HL-60/S4 treated with retinoic acid at 250 ng/mL for 4 days and 3 days (cell line): ENCODE measurements around the gene GRB14.
"Not testable (repeated sequence)": the region's sequence is repeated elsewhere in the genome, so short reads cannot be mapped to it uniquely, and the experiment has no call there.

Experiments used
- in situ Hi-C: fragments of 300-500 bp; cut with MboI; formaldehyde crosslinking; loops from 2 replicates; pipeline ENCODE4 v1.7.0; 2022; ENCODE audit warnings: low sequenced_read_pairs

Gene GRB14

GRCh38 chr2:164504253-164504652 is 117.0 kb downstream of the GRB14 start:
- in situ Hi-C loops, result no loop called here

- in situ Hi-C loops, result no loop called here
Observed at GRCh38 chr2:164498836-164499235, 122.4 kb downstream of the GRB14 start.

- in situ Hi-C loops, result no loop called here
Observed at GRCh38 chr2:164496881-164497280, 124.4 kb downstream of the GRB14 start.

GRCh38 chr2:164496421-164496820 is 124.9 kb downstream of the GRB14 start:
- in situ Hi-C loops, result no loop called here

- in situ Hi-C loops, result no loop called here
Observed at GRCh38 chr2:164495491-164496223, 125.6 kb downstream of the GRB14 start.

- in situ Hi-C loops, result no loop called here
Observed at GRCh38 chr2:164485541-164485940, 135.7 kb downstream of the GRB14 start.

GRCh38 chr2:164479460-164479859 is 141.8 kb downstream of the GRB14 start:
- in situ Hi-C loops, result no loop called here

GRCh38 chr2:164478205-164478604 is 143.1 kb downstream of the GRB14 start:
- in situ Hi-C loops, result no loop called here

GRCh38 chr2:164474873-164475272 is 146.4 kb downstream of the GRB14 start:
- in situ Hi-C loops, result no loop called here

- in situ Hi-C loops, result no loop called here
Observed at GRCh38 chr2:164473021-164473420, 148.3 kb downstream of the GRB14 start.

- in situ Hi-C loops, result not testable (repeated sequence)
Observed at GRCh38 chr2:164465047-164465446, 156.2 kb downstream of the GRB14 start.

GRCh38 chr2:164464376-164464775 is 156.9 kb downstream of the GRB14 start:
- in situ Hi-C loops, result no loop called here

- in situ Hi-C loops, result no loop called here
Observed at GRCh38 chr2:164458792-164459191, 162.5 kb downstream of the GRB14 start.

GRCh38 chr2:164457271-164457670 is 164.0 kb downstream of the GRB14 start:
- in situ Hi-C loops, result no loop called here

GRCh38 chr2:164456619-164457018 is 164.7 kb downstream of the GRB14 start:
- in situ Hi-C loops, result no loop called here

- in situ Hi-C loops, result no loop called here
Observed at GRCh38 chr2:164453656-164454305, 167.5 kb downstream of the GRB14 start.

- in situ Hi-C loops, result no loop called here
Observed at GRCh38 chr2:164450278-164450677, 171.0 kb downstream of the GRB14 start.

- in situ Hi-C loops, result no loop called here
Observed at GRCh38 chr2:164449706-164450105, 171.6 kb downstream of the GRB14 start.

- in situ Hi-C loops, result no loop called here
Observed at GRCh38 chr2:164447660-164448059, 173.6 kb downstream of the GRB14 start.
